Mucosa of rectum (tissue), 2 donors: ENCODE results near the gene HLA-DRB5.
"Not testable (repeated sequence)": the region's sequence is repeated elsewhere in the genome, so short reads cannot be mapped to it uniquely, and the experiment has no call there.

Experiments
- H3K27ac ChIP-seq, 2 donors: one replicate each; pipeline ENCODE4 v1.7.0; 2013; ENCODE audit warnings: inconsistent platforms in 2 of 2, low read depth in 2 of 2, low read length in 2 of 2
- H3K27me3 ChIP-seq, 2 donors: one replicate each; pipeline ENCODE4 v1.7.0; 2013; ENCODE audit warnings: low read length in 2 of 2; ENCODE audit not compliant: control insufficient read depth in 2 of 2, insufficient read depth in 2 of 2
- H3K36me3 ChIP-seq, 2 donors: one replicate each; pipeline ENCODE4 v1.7.0; 2013; ENCODE audit warnings: low read length in 2 of 2; ENCODE audit not compliant: control insufficient read depth in 2 of 2, insufficient read depth in 2 of 2
- H3K4me1 ChIP-seq, 2 donors: one replicate each; pipeline ENCODE4 v1.7.0; 2013; ENCODE audit warnings: low read length in 2 of 2, mild to moderate bottlenecking in 1 of 2; ENCODE audit not compliant: control insufficient read depth in 2 of 2, insufficient read depth in 2 of 2
- H3K4me3 ChIP-seq, 2 donors: one replicate each; pipeline ENCODE4 v1.7.0; 2013; ENCODE audit warnings: low read length in 2 of 2
- H3K9ac ChIP-seq, 2 donors: one replicate each; pipeline ENCODE4 v1.7.0; 2013; ENCODE audit warnings: low read length in 2 of 2, low read depth in 1 of 2, mild to moderate bottlenecking in 1 of 2
- H3K9me3 ChIP-seq, 2 donors: one replicate each; pipeline ENCODE4 v1.7.0; 2013; ENCODE audit warnings: low read length in 2 of 2; ENCODE audit not compliant: control insufficient read depth in 2 of 2
- donor health status: healthy.
- donor health status: Normal muscosa, but diverticular disease.

HLA-DRB5 gene

GRCh38 chr6:32529697-32530430 lies at the start of gene HLA-DRB5:
TSS of gene HLA-DRB5 (minus strand) at chr6:32530287. CDS start at chr6:32530224, 63 bp downstream.
- Histone ChIP-seq H3K27ac (peak within 1 kb of the TSS; percentile 43 to 47), H3K9me3 (no peaks in the 10 kb centered on the region), H3K27me3 (no peaks in the 10 kb centered on the region), H3K36me3 (no peaks in the 10 kb centered on the region), H3K9ac (no peak within 1 kb of the TSS), H3K4me3 (peak within 1 kb of the TSS; percentile 35 to 63), H3K4me1 (no peaks in the 10 kb centered on the region)

- Histone ChIP-seq H3K27me3 (no peaks in the 10 kb centered on the region), H3K4me3 (no peak overlapping the region), H3K36me3 (peaks cover 0 to 3% of the 10 kb centered on the region in 2 donors), H3K4me1 (no peaks in the 10 kb centered on the region), H3K9ac (no peak overlapping the region), H3K9me3 (no peaks in the 10 kb centered on the region), H3K27ac (no peak overlapping the region)
Measured at GRCh38 chr6:32578962-32579361, 48.9 kb upstream of the HLA-DRB5 start.

GRCh38 chr6:32577493-32577892 lies 47.4 kb upstream of the HLA-DRB5 start:
- not testable (repeated sequence) for H3K9ac ChIP-seq, H3K27ac ChIP-seq, H3K4me3 ChIP-seq, H3K9me3 ChIP-seq, H3K36me3 ChIP-seq, H3K4me1 ChIP-seq, H3K27me3 ChIP-seq

- Histone ChIP-seq H3K4me1 (no peaks in the 10 kb centered on the region), H3K27me3 (no peaks in the 10 kb centered on the region), H3K27ac (no peak overlapping the region), H3K9me3 (no peaks in the 10 kb centered on the region), H3K36me3 (peaks cover 0 to 3% of the 10 kb centered on the region in 2 donors), H3K9ac (no peak overlapping the region), H3K4me3 (no peak overlapping the region)
Measured at GRCh38 chr6:32576250-32576649, 46.2 kb upstream of the HLA-DRB5 start.

GRCh38 chr6:32570363-32570905 lies 40.3 kb upstream of the HLA-DRB5 start:
- Histone ChIP-seq H3K27me3 (no peaks in the 10 kb centered on the region), H3K9me3 (no peaks in the 10 kb centered on the region), H3K4me1 (no peaks in the 10 kb centered on the region), H3K36me3 (no peaks in the 10 kb centered on the region), H3K9ac (no peak overlapping the region), H3K27ac (no peak overlapping the region), H3K4me3 (no peak overlapping the region)

GRCh38 chr6:32568561-32568960 lies 38.5 kb upstream of the HLA-DRB5 start:
- H3K4me3 ChIP-seq, result no peak overlapping the region
- no peak overlapping the region for H3K9ac ChIP-seq

GRCh38 chr6:32566957-32567356 lies 36.9 kb upstream of the HLA-DRB5 start:
- H3K36me3 ChIP-seq, result no peaks in the 10 kb centered on the region
- no peak overlapping the region for H3K27ac ChIP-seq
- H3K9me3 ChIP-seq, result no peaks in the 10 kb centered on the region
- no peaks in the 10 kb centered on the region for H3K27me3 ChIP-seq
- no peak overlapping the region for H3K9ac ChIP-seq
- no peak overlapping the region for H3K4me3 ChIP-seq
- H3K4me1 ChIP-seq, result peaks cover 0 to 5% of the 10 kb centered on the region in 2 donors

More at GRCh38 chr6:32568561-32568960, 38.5 kb upstream of the HLA-DRB5 start:
- no peak overlapping the region for H3K27ac ChIP-seq
- no peaks in the 10 kb centered on the region for H3K9me3 ChIP-seq
- no peaks in the 10 kb centered on the region for H3K27me3 ChIP-seq
- H3K4me1 ChIP-seq, result peaks cover 0 to 3% of the 10 kb centered on the region in 2 donors
- H3K36me3 ChIP-seq, result no peaks in the 10 kb centered on the region

GRCh38 chr6:32565511-32565910 lies 35.4 kb upstream of the HLA-DRB5 start:
- H3K4me1 ChIP-seq, result peaks cover 0 to 5% of the 10 kb centered on the region in 2 donors
- no peak overlapping the region for H3K4me3 ChIP-seq
- H3K27ac ChIP-seq, result no peak overlapping the region
- no peaks in the 10 kb centered on the region for H3K9me3 ChIP-seq
- no peak overlapping the region for H3K9ac ChIP-seq
- no peaks in the 10 kb centered on the region for H3K27me3 ChIP-seq
- H3K36me3 ChIP-seq, result no peaks in the 10 kb centered on the region

- Histone ChIP-seq H3K9ac (no peak overlapping the region), H3K4me3 (no peak overlapping the region), H3K4me1 (peaks cover 0 to 5% of the 10 kb centered on the region in 2 donors), H3K9me3 (no peaks in the 10 kb centered on the region), H3K27ac (peak overlapping the region in 1 of 2 donors; percentile 67), H3K36me3 (no peaks in the 10 kb centered on the region), H3K27me3 (no peaks in the 10 kb centered on the region)
Measured at GRCh38 chr6:32562940-32563339, 32.9 kb upstream of the HLA-DRB5 start.

GRCh38 chr6:32559747-32560146 lies 29.7 kb upstream of the HLA-DRB5 start:
- peaks cover 0 to 3% of the 10 kb centered on the region in 2 donors for H3K4me1 ChIP-seq
- H3K9me3 ChIP-seq, result no peaks in the 10 kb centered on the region
- H3K4me3 ChIP-seq, result no peak overlapping the region
- H3K27ac ChIP-seq, result no peak overlapping the region
- no peak overlapping the region for H3K9ac ChIP-seq
- H3K36me3 ChIP-seq, result no peaks in the 10 kb centered on the region
- no peaks in the 10 kb centered on the region for H3K27me3 ChIP-seq
